Osteoblast (primary cell): ENCODE measurements around the gene NPAS3. TPM values are rescaled to one million over a fixed set of nuclear protein-coding genes. Genes with fewer than 3 reads are reported as not detected.

Source experiments
- DNase-seq: peaks from one replicate; pipeline ENCODE4 v3.0.0; 2011; ENCODE audit warnings: low spot score, mixed read lengths; ENCODE audit not compliant: insufficient read length; ENCODE audit errors: missing footprints
- H2AFZ ChIP-seq: 2 replicates; pipeline ENCODE4 v1.6.0; 2011; ENCODE audit warnings: mild to moderate bottlenecking, low read length
- H3K27ac ChIP-seq: 2 replicates; pipeline ENCODE4 v1.5.1; 2011; ENCODE audit warnings: mild to moderate bottlenecking, low read depth, low read length, moderate library complexity
- H3K27me3 ChIP-seq: 2 replicates; pipeline ENCODE4 v1.6.0; 2012; ENCODE audit warnings: mild to moderate bottlenecking, control low read depth, inconsistent platforms, low read length, moderate library complexity; ENCODE audit not compliant: insufficient read depth
- H3K36me3 ChIP-seq: 2 replicates; pipeline ENCODE4 v1.5.1; 2011; ENCODE audit warnings: mild to moderate bottlenecking, low read length, control low read depth, moderate library complexity; ENCODE audit not compliant: insufficient read depth
- H3K4me1 ChIP-seq: 2 replicates; pipeline ENCODE4 v1.5.1; 2011; ENCODE audit warnings: mild to moderate bottlenecking, low read length, control low read depth, moderate library complexity; ENCODE audit not compliant: insufficient read depth
- H3K4me2 ChIP-seq: 2 replicates; pipeline ENCODE4 v1.6.0; 2011; ENCODE audit warnings: mild to moderate bottlenecking, low read length; ENCODE audit not compliant: insufficient read depth
- H3K4me3 ChIP-seq: fragments of 200-600 bp; sonication (generic); 3 replicates; pipeline ENCODE4 v1.5.1; 2012; ENCODE audit warnings: mild to moderate bottlenecking, low read length, inconsistent platforms; ENCODE audit not compliant: insufficient read depth
- H3K79me2 ChIP-seq: 2 replicates; pipeline ENCODE4 v1.6.0; 2012; ENCODE audit warnings: mild to moderate bottlenecking, low read length, control low read depth, inconsistent platforms; ENCODE audit not compliant: insufficient read depth
- H3K9me3 ChIP-seq: 2 replicates; pipeline ENCODE4 v1.5.1; 2011; ENCODE audit warnings: low read depth, low read length, control low read depth
- H4K20me1 ChIP-seq: 2 replicates; pipeline ENCODE4 v1.6.0; 2012; ENCODE audit warnings: mild to moderate bottlenecking, low read length, control low read depth; ENCODE audit not compliant: insufficient read depth
- total RNA-seq: library from RNA; depleted of rRNA; stranded (reverse); fragments of >200 nt; gene quantifications from 2 replicates; pipeline ENCODE4 v1.2.3, GENCODE V29; 2012
- TF ChIP-seq, protein P1 (sequence below): IDR thresholded peaks from 2 replicates; pipeline ENCODE4 v1.5.1; 2011; ENCODE audit warnings: mild to moderate bottlenecking, low read depth, low read length, moderate library complexity; ENCODE audit errors: extremely low read depth

Gene NPAS3
- total RNA-seq, 1 donor = 0.72 TPM

- Histone ChIP-seq H2AFZ (no peak overlapping the region), H3K79me2 (no peaks in the 10 kb centered on the region), H3K27ac (no peak overlapping the region), H3K4me3 (no peak overlapping the region), H3K36me3 (no peaks in the 10 kb centered on the region), H3K4me1 (peaks cover 6% of the 10 kb centered on the region), H3K27me3 (no peaks in the 10 kb centered on the region), H3K4me2 (no peak overlapping the region), H4K20me1 (no peaks in the 10 kb centered on the region), H3K9me3 (no peaks in the 10 kb centered on the region)
- no peak for DNase-seq
- TF ChIP-seq, protein P1, sequence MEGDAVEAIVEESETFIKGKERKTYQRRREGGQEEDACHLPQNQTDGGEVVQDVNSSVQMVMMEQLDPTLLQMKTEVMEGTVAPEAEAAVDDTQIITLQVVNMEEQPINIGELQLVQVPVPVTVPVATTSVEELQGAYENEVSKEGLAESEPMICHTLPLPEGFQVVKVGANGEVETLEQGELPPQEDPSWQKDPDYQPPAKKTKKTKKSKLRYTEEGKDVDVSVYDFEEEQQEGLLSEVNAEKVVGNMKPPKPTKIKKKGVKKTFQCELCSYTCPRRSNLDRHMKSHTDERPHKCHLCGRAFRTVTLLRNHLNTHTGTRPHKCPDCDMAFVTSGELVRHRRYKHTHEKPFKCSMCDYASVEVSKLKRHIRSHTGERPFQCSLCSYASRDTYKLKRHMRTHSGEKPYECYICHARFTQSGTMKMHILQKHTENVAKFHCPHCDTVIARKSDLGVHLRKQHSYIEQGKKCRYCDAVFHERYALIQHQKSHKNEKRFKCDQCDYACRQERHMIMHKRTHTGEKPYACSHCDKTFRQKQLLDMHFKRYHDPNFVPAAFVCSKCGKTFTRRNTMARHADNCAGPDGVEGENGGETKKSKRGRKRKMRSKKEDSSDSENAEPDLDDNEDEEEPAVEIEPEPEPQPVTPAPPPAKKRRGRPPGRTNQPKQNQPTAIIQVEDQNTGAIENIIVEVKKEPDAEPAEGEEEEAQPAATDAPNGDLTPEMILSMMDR = no peak
Observed at GRCh38 chr14:33670235-33670634, 731.6 kb downstream of the NPAS3 start.

GRCh38 chr14:33671556-33671955 lies 732.9 kb downstream of the NPAS3 start:
- Histone ChIP-seq H3K9me3 (no peaks in the 10 kb centered on the region), H3K36me3 (no peaks in the 10 kb centered on the region), H2AFZ (no peak overlapping the region), H3K4me3 (no peak overlapping the region), H3K27ac (no peak overlapping the region), H3K27me3 (no peaks in the 10 kb centered on the region), H3K4me2 (no peak overlapping the region), H3K4me1 (peaks cover 14% of the 10 kb centered on the region), H3K79me2 (no peaks in the 10 kb centered on the region), H4K20me1 (no peaks in the 10 kb centered on the region)
- TF ChIP-seq, protein P1 = no peak
- DNase-seq = no peak

GRCh38 chr14:33674927-33675326 lies 736.2 kb downstream of the NPAS3 start:
- H3K4me1 ChIP-seq = peaks cover 22% of the 10 kb centered on the region
- H2AFZ ChIP-seq = no peak overlapping the region
- H3K79me2 ChIP-seq = no peaks in the 10 kb centered on the region
- no peak for DNase-seq
- H3K36me3 ChIP-seq = no peaks in the 10 kb centered on the region
- no peaks in the 10 kb centered on the region for H3K9me3 ChIP-seq
- H4K20me1 ChIP-seq = no peaks in the 10 kb centered on the region
- no peak overlapping the region for H3K27ac ChIP-seq
- no peak overlapping the region for H3K4me3 ChIP-seq
- H3K4me2 ChIP-seq = no peak overlapping the region
- H3K27me3 ChIP-seq = no peaks in the 10 kb centered on the region
- TF ChIP-seq, protein P1 = no peak

DNA sequence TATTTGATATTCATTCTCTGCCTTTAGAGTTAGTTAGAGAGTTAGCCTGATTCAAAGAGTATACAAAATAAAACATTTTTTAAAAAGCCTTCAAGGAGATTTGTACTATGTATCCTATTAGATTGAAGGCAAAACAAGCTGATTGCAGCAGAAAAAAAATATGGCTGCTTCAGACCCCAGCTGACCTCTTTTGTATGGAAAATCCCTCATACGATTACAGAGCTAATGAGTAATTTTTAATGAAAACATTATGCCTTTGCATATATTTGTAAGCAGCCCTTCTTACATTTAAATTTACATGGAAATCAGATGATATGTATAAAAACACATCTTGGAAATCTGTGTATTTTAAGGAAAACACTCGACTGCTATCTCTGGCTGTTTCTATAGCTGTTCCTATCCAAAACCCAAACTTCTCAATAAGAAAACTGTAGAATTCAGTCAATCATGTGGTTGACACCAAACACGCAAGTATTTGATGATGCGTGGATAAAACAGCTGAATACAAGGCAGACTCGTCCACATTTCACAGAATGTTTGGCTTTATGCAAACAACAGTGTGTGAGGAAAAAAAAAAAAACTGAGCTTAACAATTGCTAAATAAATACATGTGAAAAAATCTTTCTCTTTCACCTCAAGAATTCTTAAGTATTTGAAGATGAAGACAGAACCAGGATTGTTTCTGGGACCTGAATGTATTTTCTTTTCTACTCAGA lies 736.9 kb downstream of the NPAS3 start:
- peak overlapping the region; percentile 66 for H3K4me2 ChIP-seq
- peak overlapping the region; percentile 64 for H2AFZ ChIP-seq

More for the DNA sequence above, 736.9 kb downstream of the NPAS3 start:
- Histone ChIP-seq H3K4me3 (no peak overlapping the region), H3K27ac (no peak overlapping the region), H3K27me3 (no peaks in the 10 kb centered on the region), H4K20me1 (no peaks in the 10 kb centered on the region), H3K9me3 (no peaks in the 10 kb centered on the region), H3K4me1 (peaks cover 28% of the 10 kb centered on the region), H3K79me2 (no peaks in the 10 kb centered on the region), H3K36me3 (no peaks in the 10 kb centered on the region)
- TF ChIP-seq, protein P1 = no peak
- DNase-seq = peak; percentile 6
